HEK293 (cell line): ENCODE results near the gene CELSR1.
"Not testable (repeated sequence)": the region's sequence is repeated elsewhere in the genome, so short reads cannot be mapped to it uniquely, and the experiment has no call there.

Experiments
- CTCF ChIA-PET: fragments of 350-600 bp; formaldehyde crosslinking; extraction: SDS; loops from one replicate; lab custom pipeline; 2021; ENCODE audit warnings: antibody characterized with exemption; lab: Yijun Ruan, JAX
- POLR2A ChIA-PET: fragments of 300-600 bp; formaldehyde crosslinking; extraction: SDS; loops from one replicate; lab custom pipeline; 2020; ENCODE audit warnings: antibody characterized with exemption, inconsistent platforms; lab: Yijun Ruan, JAX
- H3K27ac ChIP-seq: fragments of 200-500 bp; sonication (Bioruptor generic); 2 replicates; pipeline ENCODE4 v1.5.1; 2014; ENCODE audit warnings: low read depth, low read length, control low read depth, inconsistent platforms; ENCODE audit errors: extremely low read depth
- H3K36me3 ChIP-seq, 2 experiments: fragments of 200-500 bp in 1 of 2; sonication (Bioruptor generic) in 1 of 2; 1 replicate in 1 of 2; 2 replicates in 1 of 2; pipeline ENCODE4 v1.5.1; 2014 to 2017; ENCODE audit warnings: inconsistent platforms in 2 of 2, low read length in 2 of 2; ENCODE audit not compliant: control insufficient read depth in 2 of 2, insufficient read depth in 1 of 2
- H3K4me1 ChIP-seq: fragments of 200-500 bp; sonication (Bioruptor generic); 2 replicates; pipeline ENCODE4 v1.5.1; 2014; ENCODE audit warnings: mild to moderate bottlenecking, low read length, inconsistent platforms; ENCODE audit not compliant: control insufficient read depth, insufficient read depth
- H3K4me3 ChIP-seq: 2 replicates; pipeline ENCODE4 v1.5.1; 2011; ENCODE audit warnings: low read depth, mild to moderate bottlenecking, control low read depth, low read length, moderate library complexity
- H3K9me3 ChIP-seq: fragments of 200-500 bp; sonication (Bioruptor generic); 2 replicates; pipeline ENCODE4 v1.5.1; 2014; ENCODE audit warnings: low read depth, low read length, inconsistent platforms; ENCODE audit not compliant: control insufficient read depth, insufficient read depth
- HOXD13 ChIP-seq: sonication (generic); formaldehyde crosslinking; IDR thresholded peaks from 2 replicates; pipeline ENCODE4 v1.8.0; 2022; ENCODE audit warnings: missing genetic modification reagents, borderline replicate concordance
- KLF1 ChIP-seq: fragments of 450-650 bp; formaldehyde crosslinking; IDR thresholded peaks from 2 replicates; pipeline ENCODE4 v1.5.1; 2016; ENCODE audit warnings: missing biosample characterization, missing genetic modification characterization
- MYNN ChIP-seq: fragments of 450-650 bp; formaldehyde crosslinking; IDR thresholded peaks from 2 replicates; pipeline ENCODE4 v1.5.1; 2016; ENCODE audit warnings: missing biosample characterization, missing genetic modification characterization, borderline replicate concordance
- REPIN1 ChIP-seq: fragments of 450-650 bp; formaldehyde crosslinking; IDR thresholded peaks from 2 replicates; pipeline ENCODE4 v1.5.1; 2017; ENCODE audit warnings: missing biosample characterization, missing genetic modification characterization, low read depth
- ZBTB10 ChIP-seq: fragments of 450-650 bp; formaldehyde crosslinking; IDR thresholded peaks from 2 replicates; pipeline ENCODE4 v1.5.1; 2016; ENCODE audit warnings: missing biosample characterization, missing genetic modification characterization
- ZBTB20 ChIP-seq: fragments of 450-650 bp; formaldehyde crosslinking; IDR thresholded peaks from 2 replicates; pipeline ENCODE4 v1.5.1; 2016; ENCODE audit warnings: missing biosample characterization, missing genetic modification characterization
- ZBTB26 ChIP-seq: fragments of 450-650 bp; formaldehyde crosslinking; optimal IDR thresholded peaks from 2 replicates; pipeline ENCODE3; 2016; ENCODE audit warnings: missing biosample characterization, mild to moderate bottlenecking, missing genetic modification characterization
- ZBTB48 ChIP-seq: fragments of 450-650 bp; formaldehyde crosslinking; IDR thresholded peaks from 2 replicates; pipeline ENCODE4 v1.5.1; 2016; ENCODE audit warnings: missing biosample characterization, missing genetic modification characterization
- ZNF155 ChIP-seq: fragments of 450-650 bp; formaldehyde crosslinking; IDR thresholded peaks from 2 replicates; pipeline ENCODE4 v1.5.1; 2016; ENCODE audit warnings: missing biosample characterization, missing genetic modification characterization
- ZNF169 ChIP-seq: fragments of 450-650 bp; formaldehyde crosslinking; IDR thresholded peaks from 2 replicates; pipeline ENCODE4 v1.5.1; 2016; ENCODE audit warnings: missing biosample characterization, missing genetic modification characterization
- ZNF18 ChIP-seq: fragments of 450-650 bp; formaldehyde crosslinking; IDR thresholded peaks from 2 replicates; pipeline ENCODE4 v1.5.1; 2016; ENCODE audit warnings: missing biosample characterization, missing genetic modification characterization
- ZNF223 ChIP-seq: fragments of 450-650 bp; formaldehyde crosslinking; IDR thresholded peaks from 2 replicates; pipeline ENCODE4 v1.5.1; 2016; ENCODE audit warnings: missing biosample characterization, missing genetic modification characterization
- ZNF26 ChIP-seq: fragments of 450-650 bp; formaldehyde crosslinking; IDR thresholded peaks from 2 replicates; pipeline ENCODE4 v1.5.1; 2016; ENCODE audit warnings: missing biosample characterization, missing genetic modification characterization
- ZNF302 ChIP-seq: fragments of 450-650 bp; formaldehyde crosslinking; IDR thresholded peaks from 2 replicates; pipeline ENCODE4 v1.5.1; 2016; ENCODE audit warnings: missing biosample characterization, missing genetic modification characterization, low read depth
- ZNF416 ChIP-seq: fragments of 450-650 bp; formaldehyde crosslinking; IDR thresholded peaks from 2 replicates; pipeline ENCODE4 v1.5.1; 2016; ENCODE audit warnings: missing biosample characterization, missing genetic modification characterization
- ZNF473 ChIP-seq: fragments of 450-650 bp; formaldehyde crosslinking; IDR thresholded peaks from 2 replicates; pipeline ENCODE4 v1.5.1; 2017; ENCODE audit warnings: missing biosample characterization, missing genetic modification characterization
- ZNF521 ChIP-seq: fragments of 450-650 bp; formaldehyde crosslinking; IDR thresholded peaks from 2 replicates; pipeline ENCODE4 v1.5.1; 2017; ENCODE audit warnings: missing biosample characterization, mild to moderate bottlenecking, missing genetic modification characterization
- ZNF544 ChIP-seq: fragments of 450-650 bp; formaldehyde crosslinking; IDR thresholded peaks from 2 replicates; pipeline ENCODE4 v1.5.0; 2017; ENCODE audit warnings: missing biosample characterization, missing genetic modification characterization
- ZNF561 ChIP-seq: fragments of 450-650 bp; IDR thresholded peaks from 2 replicates; pipeline ENCODE4 v1.5.1; 2018; ENCODE audit warnings: missing biosample characterization, missing genetic modification characterization, borderline replicate concordance
- ZNF639 ChIP-seq: fragments of 450-650 bp; formaldehyde crosslinking; IDR thresholded peaks from 2 replicates; pipeline ENCODE4 v1.5.1; 2016; ENCODE audit warnings: missing biosample characterization, missing genetic modification characterization
- ZNF692 ChIP-seq: fragments of 450-650 bp; formaldehyde crosslinking; IDR thresholded peaks from 2 replicates; pipeline ENCODE4 v1.5.1; 2016; ENCODE audit warnings: missing biosample characterization, missing genetic modification characterization
- ZSCAN23 ChIP-seq: fragments of 450-650 bp; formaldehyde crosslinking; IDR thresholded peaks from 2 replicates; pipeline ENCODE4 v1.5.1; 2016; ENCODE audit warnings: missing biosample characterization, missing genetic modification characterization

Gene CELSR1

GRCh38 chr22:46406349-46406748, 131.1 kb downstream of the CELSR1 start (continued):
- TF ChIP-seq ZBTB10 (tag by site-specific recombination), result no peak
- no peak for TF ChIP-seq ZNF26 (tag by site-specific recombination)
- TF ChIP-seq ZNF473 (tag by site-specific recombination), result no peak
- TF ChIP-seq ZNF561, result no peak
- TF ChIP-seq ZBTB48, result no peak
- no peak for TF ChIP-seq ZNF521 (tag by site-specific recombination)
- no peak for TF ChIP-seq ZSCAN23 (tag by site-specific recombination)
- TF ChIP-seq ZNF639 (tag by site-specific recombination), result no peak
- TF ChIP-seq ZNF302, result no peak

- Histone ChIP-seq H3K36me3 (peaks cover 0 to 10% of the 10 kb centered on the region in 2 experiments; a peak in 2 of 3 replicates), H3K4me3 (no peak overlapping the region), H3K27ac (no peak overlapping the region), H3K4me1 (no peaks in the 10 kb centered on the region), H3K9me3 (no peaks in the 10 kb centered on the region)
- CTCF ChIA-PET, result interaction anchor here (1.2 to 1.4 kb wide), 3 partner anchors 38 to 133 kb away, joined by 3 to 4 read pairs (median 3); no protein-coding TSS in a partner anchor
- TF ChIP-seq REPIN1 (tag by site-specific recombination) (no peak), HOXD13 (CRISPR knock-in tag) (no peak)
- POLR2A ChIA-PET, result no interaction called here
Measured at GRCh38 chr22:46405901-46406300, 131.5 kb downstream of the CELSR1 start.

GRCh38 chr22:46403880-46404279, 133.5 kb downstream of the CELSR1 start:
- H3K4me3 ChIP-seq, POLR2A ChIA-PET, CTCF ChIA-PET, H3K9me3 ChIP-seq, H3K36me3 ChIP-seq, H3K4me1 ChIP-seq, H3K27ac ChIP-seq: not testable (repeated sequence)

GRCh38 chr22:46402505-46402904, 134.9 kb downstream of the CELSR1 start:
- H3K9me3 ChIP-seq, result no peaks in the 10 kb centered on the region
- peaks cover 0 to 13% of the 10 kb centered on the region in 2 experiments; a peak in 2 of 3 replicates for H3K36me3 ChIP-seq
- no peak overlapping the region for H3K4me3 ChIP-seq
- POLR2A ChIA-PET, result no interaction called here
- no peak overlapping the region for H3K27ac ChIP-seq
- no peaks in the 10 kb centered on the region for H3K4me1 ChIP-seq
- CTCF ChIA-PET, result interaction anchor here (0.7 to 0.9 kb wide), 4 partner anchors 15 to 139 kb away, joined by 3 to 5 read pairs (median 4); no protein-coding TSS in a partner anchor
- TF ChIP-seq ZNF169 (tag by site-specific recombination), result no peak
- no peak for TF ChIP-seq ZNF692 (tag by site-specific recombination)
- TF ChIP-seq ZNF416 (tag by site-specific recombination), result no peak
- no peak for TF ChIP-seq ZBTB20 (tag by site-specific recombination)
- TF ChIP-seq MYNN (tag by site-specific recombination), result no peak
- no peak for TF ChIP-seq ZNF544 (tag by site-specific recombination)
- no peak for TF ChIP-seq ZNF223
- no peak for TF ChIP-seq ZNF155 (tag by site-specific recombination)
- no peak for TF ChIP-seq ZBTB26 (tag by site-specific recombination)
- no peak for TF ChIP-seq ZNF18
- TF ChIP-seq KLF1, result no peak
